Dermis blood vessel endothelial cell (primary cell): ENCODE results near the gene CAPN7. TPM values are rescaled to one million over a fixed set of nuclear protein-coding genes. Genes with fewer than 3 reads are reported as not detected.

Experiments used
- DNase-seq: peaks from one replicate; pipeline ENCODE4 v3.0.0; 2010
- total RNA-seq: library from RNA; depleted of rRNA; stranded (reverse); fragments of >200 nt; gene quantifications from 2 replicates; pipeline ENCODE4 v1.2.3, GENCODE V29; 2014

Gene CAPN7
- total RNA-seq, 1 donor from 2014 or later, result 43.9 TPM

DNA sequence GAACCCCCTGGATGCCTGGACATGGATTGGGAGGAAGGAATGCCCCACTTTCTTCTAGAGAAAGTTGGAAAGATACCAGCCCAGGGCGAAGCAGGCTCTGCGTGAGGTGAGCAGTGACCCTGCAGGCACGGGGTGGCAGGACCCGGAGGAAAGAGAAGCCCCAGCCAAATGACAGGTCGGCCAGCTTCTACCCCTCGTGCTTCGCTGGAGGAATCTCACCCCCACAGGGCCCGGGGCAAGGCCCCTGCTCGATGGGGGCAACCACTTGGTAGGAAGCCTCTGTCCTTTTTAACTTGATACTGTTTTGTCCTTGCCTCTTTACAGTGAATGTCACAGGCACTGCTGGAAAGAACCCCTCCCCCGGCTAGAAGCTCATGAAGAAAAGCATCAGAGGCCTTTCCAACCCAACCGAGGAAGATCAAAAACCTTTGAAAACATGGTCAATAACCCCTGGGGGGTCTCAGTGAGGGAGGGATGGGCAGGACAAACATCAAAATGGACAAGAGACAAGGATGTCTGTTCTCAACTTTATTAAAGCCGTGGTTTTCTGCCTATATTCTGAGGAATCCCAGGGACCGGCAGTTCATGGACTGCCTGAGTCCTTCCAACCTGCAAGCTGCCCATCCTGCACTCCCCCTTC is 71.9 kb downstream of the CAPN7 start:
- DNase-seq, result no peak

DNA sequence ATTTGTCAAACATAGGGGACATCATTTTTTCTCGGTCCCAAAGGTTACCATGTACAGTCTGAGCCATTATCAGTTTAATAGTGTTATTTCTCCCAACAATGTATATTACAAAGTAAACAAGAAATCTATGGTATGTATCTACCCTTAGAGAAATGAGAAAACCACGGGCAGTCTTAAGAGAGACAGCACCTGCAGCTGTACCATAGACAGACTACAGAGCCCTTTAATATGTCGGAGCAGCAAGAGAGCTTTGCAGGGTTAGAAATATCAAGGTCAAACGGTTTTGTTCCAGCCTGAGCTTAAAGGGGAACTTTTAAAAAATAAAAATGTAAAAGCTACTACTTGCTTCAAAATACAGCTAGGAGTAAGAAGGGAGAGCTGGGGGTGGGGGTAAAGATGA is 73.2 kb downstream of the CAPN7 start:
- DNase-seq, result no peak

DNA sequence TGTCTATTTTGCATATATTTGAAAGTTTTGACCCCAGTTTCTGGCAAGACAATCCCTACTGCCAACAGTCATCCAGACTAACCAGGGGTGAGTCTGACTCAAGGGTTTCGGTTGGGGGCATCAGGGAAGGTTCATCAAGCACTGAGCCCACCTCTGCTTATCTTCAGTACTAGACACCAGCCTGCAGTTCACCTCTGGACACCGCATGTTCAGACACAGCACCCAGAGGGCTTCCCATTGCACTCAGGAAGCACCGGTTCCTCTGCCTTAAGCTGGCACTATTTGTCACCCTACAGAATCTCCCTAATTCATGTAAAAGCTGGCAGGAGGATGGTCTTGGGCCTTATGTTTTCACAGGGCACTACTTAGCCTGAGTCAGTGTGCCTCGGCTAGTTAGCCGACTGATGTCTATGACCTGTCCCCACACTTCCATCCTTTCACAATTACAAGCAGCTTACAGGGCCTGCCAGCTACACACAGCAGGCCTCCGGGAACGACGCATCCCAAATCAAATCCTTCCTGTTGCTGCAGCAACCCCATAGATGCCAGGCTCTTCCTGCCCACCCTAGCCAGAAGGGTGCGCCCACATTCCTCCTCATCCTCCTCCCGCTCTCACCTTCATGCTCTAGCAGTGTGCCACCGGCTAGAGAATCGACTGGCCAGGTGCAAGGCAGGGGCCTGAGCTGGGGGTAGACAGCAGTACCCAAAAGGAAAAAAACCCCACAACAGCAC is 73.8 kb downstream of the CAPN7 start:
- DNase-seq, result no peak

DNA sequence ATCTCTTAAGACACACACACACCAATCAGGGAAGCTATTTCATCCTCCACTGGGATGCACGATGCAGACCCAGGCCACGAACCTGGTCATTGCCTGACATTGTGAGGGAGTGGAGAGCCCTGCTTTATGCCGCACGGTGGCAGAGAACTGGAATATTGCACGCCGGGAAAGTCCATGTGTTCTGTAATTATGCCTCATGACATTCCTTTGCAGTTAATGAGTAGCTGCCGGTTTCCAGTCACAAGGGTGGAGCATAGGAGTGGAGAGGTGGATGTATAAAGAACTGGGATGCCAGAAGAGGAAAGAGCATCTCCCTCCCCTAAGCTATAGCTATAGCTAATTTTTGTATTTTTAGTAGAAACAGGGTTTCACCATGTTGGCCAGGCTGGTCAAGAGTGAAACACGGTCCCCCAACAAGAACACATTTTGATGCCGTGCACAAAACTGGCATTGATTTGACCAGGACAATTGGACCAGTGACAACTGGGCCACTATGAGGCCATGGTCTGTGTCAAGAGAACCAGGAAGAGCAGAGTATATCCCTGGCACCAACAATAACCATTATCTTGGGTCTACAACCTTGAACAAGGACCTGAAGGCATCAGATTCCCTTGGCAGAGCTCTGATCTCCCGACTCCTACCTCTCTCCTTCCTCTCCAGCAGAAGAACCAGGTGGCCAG is 74.9 kb downstream of the CAPN7 start:
- no peak for DNase-seq

DNA sequence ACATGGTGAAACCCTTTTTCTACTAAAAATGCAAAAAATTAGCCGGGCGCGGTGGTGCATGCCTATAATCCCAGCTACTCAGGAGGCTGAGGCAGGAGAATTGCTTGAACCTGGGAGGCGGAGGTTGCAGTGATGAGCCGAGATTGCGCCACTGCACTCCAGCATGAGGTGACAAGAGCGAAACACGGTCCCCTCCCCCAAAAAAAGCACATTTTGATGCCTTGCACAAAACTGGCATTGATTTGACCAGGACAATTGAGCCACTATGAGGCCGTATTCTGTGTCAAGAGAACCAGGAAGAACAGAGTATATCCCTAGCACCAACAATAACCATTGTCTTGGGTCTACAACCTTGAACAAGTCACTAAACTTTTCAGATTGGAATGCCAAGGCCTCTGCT is 75.8 kb downstream of the CAPN7 start:
- DNase-seq, result no peak

DNA sequence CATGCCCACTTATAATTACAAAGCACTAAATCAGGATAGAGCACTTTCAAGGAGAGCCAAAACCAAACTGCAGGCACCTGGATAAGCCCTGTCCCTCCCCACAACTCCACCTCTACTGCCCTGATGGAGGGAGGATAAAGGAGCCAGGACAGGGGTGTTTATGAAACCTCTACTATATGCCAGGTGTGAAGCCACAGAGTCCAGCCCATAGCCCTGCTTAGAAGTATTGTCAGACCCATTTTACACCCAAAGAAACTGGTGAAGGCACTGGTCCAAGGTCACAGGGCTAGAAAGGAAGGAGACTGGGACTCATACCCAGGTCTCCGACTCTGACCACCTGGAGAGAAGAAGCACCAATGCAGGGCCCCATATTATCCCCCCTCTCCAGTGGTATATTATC is 77.7 kb downstream of the CAPN7 start:
- DNase-seq, result no peak

DNA sequence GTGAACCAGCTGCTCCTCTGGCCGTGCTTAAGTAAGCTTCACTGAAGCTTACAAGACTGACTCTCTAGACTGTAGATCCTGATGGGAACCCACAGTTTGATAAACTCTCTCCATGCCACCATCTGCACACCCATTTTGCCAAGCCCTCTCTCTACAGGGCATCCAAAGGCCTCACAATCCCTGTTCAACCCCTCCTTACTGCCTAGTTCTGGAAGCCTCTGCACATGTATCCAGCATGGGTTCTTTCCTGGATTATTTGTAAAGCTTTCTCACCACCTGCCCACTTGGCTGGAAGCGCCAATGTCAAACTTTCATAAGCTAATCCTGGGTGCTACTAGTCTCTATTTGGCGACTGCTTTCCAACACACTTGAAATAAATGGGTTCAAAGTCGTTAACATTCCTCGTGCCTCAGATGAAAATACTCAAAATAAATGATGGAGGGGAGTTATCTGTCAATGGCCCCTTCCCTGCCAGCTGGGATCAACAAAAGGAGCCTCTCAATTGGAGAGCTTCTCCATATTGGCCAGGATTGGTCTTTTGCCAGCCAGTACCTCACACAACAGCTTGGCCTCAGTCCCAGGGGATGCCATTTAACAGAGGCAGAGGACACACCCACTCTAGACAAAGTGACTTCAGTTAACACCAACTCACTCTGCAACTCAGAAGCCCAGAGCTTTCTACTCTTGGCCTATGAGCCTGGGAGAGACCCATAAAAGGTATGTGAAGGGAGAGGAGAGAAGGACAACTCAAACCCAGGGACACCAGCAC is 78.3 kb downstream of the CAPN7 start:
- DNase-seq, result peak; percentile 46

DNA sequence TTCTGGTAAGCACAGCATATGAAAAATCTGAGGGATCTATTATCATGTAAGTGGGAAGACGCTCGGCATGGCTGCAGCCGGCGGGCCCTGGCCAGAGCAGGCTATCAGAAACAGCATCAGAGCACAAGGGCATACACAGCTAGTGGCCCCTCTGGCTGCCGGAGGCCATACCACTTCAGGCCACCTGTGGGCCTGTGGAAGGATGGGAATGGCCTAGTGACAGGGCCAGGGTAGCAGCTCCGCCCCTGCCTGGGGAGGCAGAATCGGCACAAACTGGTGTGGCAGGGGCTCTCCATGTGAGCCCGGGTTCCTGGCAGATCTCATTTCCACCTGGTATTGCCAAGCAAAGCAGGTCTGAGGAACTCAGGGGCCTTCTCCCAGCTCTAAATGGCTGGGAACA is 80.0 kb downstream of the CAPN7 start:
- DNase-seq, result no peak

DNA sequence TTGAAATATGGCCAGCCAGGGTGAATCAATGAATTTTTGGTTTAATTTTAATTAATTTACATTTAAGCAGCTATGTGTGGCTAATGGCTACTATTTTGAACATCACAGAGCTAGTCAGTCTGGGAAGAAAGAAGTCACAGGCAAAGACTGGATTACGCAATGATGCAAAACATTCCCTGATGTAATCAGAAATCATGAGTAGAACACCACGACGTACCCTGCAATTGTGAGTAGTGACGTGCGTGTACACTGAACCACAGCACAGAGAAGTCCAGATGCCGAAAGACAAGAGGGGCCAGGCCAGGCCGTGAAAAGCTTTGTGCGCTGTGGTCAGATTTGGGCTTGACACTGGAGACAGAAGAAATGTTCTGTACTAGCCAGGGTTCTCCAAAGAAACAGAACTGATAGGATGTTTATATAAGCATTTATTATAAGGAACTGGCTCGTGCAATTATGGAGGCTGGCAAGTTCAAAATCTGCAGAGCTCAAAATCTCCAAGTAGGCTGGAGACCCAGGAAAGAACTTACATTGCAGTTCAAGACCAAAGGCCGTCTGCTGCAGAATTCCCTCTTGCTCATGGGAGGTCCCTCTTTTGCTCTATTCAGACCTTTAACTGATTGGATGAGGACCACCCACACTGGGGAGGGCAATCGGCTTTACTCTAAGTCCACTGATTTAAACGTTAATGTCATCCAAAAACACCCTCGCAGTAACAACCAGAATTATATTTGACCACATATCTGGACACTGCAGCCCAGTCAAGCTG is 81.7 kb downstream of the CAPN7 start:
- DNase-seq, result no peak

DNA sequence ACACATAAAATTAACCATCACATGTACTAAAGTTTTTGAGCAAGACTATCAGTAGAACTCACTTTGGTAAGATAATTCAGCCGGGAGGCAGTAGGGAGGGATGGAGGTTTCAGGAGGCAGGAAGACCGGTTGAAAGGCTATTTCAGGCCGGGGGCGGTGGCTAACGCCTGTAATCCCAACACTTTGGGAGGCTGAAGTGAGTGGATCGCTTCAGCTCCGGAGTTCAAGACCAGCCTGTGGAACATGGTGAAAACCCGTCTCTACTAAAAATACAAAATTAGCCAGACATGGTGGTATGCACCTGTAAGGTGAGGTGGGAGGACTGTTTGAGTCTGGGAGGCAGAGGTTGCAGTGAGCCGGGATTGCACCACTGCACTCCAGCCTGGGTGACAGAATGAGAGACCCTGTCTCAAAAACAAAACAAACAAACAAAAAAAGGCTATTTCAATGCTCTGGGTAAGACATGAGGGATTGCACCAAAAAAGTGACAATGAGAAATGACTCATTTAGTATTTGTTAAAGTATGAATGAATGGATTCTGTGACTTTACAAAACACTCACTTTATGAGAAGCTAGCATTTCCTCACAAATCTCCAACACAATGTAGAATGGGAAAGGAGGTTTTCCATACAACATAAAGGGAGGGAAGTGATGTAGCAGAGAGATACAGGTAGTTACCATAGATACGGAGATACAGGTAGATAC is 82.4 kb downstream of the CAPN7 start:
- peak; percentile 23 for DNase-seq

DNA sequence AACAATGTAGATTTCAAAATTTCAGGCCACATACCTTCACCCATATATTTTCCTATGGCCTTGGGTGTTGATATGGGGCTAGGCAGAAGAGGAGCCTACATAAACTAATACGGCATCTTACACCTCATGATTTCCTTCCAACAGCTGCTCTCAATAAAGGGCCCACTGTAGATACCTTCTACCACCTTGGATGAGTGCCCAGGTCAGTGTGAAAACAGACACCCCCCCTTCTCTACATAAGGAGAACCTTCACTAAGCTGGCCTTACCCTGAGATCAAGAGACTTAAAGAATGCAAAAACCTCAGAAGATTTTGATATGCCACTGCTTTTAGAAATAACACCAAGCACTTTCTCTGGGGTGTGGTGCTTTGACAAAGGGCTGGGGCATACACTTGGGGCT is 83.6 kb downstream of the CAPN7 start:
- no peak for DNase-seq

DNA sequence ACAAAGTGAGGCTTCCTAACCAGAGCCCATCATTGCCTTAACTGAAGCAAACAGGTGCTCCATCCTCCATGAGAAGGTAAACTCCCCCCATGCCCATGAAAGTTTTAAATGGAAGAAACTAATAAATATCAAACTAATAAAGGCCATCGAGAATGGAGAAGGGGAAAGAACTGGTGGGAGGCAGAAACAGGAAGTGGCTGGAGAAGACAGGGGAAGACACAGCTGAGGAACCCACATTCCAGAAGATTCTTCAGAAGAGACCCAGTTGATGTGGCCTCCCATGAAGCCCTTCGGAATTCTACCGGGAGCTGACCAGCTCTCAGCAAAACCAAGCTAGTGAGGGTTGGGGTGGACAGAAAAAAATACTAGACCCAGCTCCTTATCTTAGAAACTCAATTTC is 84.7 kb downstream of the CAPN7 start:
- no peak for DNase-seq

DNA sequence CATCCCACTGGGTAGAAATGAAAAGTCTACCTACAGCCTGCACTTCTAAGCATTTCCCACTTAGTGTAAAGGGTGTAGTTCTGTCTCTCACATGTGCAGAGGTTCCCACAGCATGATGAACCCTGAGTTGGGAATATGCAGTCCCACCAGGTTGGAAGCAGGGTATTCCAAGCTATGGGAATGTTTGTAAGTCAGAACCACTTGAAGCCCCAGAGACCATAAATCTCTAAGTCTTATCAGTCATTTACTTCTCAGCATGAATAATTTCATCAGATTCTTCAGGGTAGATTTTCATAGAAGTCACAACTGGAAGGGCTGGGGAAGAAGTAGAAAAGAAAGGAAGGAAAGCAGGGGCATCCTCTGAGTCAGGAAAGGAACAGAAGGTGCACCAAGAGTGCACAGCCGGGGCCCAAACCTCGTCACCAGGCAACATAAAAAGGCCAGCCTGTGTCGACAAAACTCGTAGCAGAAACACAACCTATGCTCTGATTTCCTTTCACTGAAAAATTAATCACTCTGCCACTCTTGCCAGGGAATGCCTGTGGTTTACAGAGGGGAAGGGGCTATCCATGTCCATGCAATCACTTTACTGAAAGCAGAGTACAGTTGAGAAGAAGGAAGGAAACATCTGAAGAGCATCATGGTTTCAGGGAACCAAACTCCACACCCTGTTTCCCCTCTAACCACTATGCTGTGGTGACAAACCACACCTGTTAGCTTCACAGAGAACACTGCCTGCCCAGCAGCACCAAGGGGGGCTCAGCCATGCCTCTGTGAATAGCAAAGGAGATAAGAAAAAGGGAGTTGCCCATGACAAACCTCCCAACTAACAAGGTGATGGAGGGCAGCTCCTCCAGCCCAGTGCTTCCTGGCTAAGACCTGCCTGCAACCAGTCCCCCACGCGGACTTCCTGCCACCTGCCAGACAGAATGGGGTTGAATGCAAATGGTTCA is 85.8 kb downstream of the CAPN7 start:
- peak; percentile 59 for DNase-seq

DNA sequence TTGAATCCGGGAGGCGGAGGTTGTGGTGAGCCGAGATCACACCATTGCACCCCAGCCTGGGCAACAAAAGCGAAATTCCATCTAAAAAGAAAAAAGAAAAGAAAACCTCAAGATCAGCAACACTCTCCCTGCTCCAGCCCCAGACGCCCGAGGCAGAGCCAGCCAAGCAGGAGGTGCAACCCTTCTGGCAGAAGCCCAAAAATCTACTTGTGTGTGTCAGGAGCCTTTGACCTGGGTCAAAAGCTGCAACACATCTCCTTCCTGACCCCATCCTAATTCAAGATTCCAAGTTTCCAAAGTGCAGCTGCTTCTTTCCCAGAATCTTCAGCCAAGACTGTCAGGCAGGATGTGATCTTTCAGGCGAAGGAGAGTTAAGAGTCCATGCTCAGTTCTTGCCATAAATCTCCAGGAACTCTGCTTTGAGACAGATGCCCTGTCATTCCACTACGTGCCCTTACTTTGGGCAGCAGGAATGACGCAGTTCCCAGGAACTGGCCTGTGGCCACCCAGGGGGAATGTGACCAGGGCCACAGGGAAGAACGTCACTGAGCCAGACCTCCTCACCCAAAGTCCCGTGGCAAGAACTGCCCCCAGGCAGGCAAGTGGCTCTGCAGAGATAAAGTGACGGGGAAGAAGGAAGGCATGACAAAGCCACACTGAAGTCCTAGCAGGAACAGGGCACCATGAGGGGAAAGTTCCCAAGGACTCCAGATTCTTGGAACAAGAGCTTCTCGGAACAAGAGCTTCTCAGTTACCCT is 86.9 kb downstream of the CAPN7 start:
- DNase-seq, result peak; percentile 63

DNA sequence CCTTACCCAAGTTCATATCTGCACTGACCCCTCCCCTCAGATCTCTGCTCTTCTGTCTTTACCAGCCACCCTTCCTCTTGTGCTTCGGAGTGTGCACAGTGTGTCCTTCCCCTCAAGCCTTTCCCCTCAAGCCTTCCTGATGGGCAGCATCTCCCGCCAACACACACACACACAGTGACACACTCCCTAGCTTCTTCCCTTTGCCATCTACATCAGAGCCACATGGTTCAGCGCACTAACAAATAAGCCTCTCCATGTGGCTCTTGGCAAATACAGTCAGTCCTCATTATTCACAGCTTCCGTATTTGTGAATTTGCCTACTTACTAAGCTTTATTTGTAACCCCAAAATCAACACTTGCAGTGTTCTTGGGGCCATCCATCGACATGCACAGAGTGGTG is 88.9 kb downstream of the CAPN7 start:
- peak; percentile 64 for DNase-seq

DNA sequence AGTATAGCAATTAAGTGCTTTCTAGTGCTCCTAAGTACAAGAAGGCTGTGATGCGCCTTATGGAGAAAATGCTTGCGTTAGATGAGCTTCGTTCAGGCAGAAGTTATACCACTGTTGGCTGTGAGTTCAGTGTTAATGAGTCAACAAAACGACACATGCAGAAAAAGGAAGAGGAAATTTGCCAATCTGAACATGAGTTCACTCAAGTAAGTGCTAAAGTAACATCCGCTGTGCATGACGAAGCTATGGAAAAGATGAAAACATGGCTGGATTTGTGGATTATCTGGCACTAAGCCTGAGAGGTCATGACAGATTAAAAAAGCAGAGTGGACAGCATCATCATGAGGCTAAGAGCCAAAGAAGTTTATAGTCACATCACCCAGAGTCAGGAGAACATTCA is 89.5 kb downstream of the CAPN7 start:
- DNase-seq, result peak; percentile 98

DNA sequence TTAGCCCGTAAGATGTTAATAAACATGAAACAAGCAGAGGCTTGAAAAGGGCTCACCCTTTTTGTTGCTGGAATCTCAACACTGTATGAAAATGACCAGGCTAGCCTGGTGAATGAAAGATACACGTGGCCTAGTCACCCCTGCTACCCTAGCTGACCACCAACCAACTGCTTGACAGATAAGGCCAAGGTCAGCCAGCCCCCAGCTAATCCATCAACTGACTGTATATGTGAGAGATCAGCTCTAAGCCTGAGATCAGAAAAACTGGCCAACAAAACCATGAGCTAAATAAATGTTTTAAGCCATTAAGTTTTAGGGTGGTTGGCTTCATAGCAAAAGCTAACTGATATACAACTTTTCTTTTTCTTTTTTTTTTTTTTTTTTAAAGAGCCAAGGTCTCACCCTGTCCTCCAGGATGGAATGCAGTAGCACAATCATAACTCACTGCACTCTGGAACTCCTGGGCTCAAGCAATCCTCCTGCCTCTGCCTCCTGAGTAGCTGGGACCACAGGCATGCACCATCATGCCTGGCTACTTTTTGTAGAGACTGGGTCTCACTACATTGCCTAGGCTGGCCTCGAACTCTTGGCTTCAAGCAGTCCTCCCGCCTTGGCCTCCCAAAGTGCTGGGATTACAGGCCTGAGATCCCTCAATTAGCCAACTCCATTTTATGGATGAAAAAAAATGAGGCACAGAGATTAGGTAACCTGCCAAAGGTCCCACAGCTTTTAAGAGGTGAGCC is 91.7 kb downstream of the CAPN7 start:
- DNase-seq, result no peak

DNA sequence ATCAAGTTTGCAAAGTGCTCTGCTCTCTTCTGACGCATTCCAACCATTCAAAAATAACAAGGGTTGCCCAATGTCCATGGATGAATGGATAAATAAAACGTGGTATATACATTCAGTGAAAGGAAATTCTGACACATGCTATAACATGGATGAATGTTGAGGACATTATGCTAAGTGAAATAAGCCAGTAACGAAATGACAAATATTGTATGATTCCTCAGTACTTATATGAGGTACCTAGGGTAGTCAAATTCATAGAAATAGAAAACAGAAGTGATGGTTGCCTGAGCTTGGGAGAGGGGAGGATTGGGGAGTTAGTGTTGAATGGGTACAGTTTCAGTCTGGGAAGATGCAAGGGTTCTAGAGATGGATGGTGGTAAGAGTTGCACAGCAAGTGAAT is 92.5 kb downstream of the CAPN7 start:
- no peak for DNase-seq

DNA sequence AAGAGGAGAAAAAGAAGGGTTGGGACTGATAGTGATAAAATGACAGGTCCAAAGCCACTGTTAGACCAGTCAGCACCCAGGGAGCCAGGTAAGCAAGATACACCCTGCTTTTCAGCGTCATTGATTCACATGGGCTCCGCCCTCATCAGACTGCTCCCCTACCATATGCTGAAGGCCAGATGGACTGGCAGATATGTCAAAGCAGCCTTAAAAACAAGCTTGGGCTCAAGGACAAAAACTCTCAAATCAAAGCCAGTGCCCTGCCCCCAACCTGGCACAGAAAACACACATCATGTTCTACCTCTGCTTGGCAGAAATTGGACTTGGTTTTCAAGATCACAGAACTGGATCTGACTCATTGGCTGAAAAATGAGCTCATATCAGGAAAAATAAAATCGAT is 93.0 kb downstream of the CAPN7 start:
- peak; percentile 41 for DNase-seq
